ENCODE results near the gene DPM2. TPM values are rescaled to one million over a fixed set of nuclear protein-coding genes. Genes with fewer than 3 reads are reported as not detected.

DPM2 gene
- total and polyA plus RNA-seq, 2 experiments from 2014 or later = 36.6 to 92.4 TPM

DNA sequence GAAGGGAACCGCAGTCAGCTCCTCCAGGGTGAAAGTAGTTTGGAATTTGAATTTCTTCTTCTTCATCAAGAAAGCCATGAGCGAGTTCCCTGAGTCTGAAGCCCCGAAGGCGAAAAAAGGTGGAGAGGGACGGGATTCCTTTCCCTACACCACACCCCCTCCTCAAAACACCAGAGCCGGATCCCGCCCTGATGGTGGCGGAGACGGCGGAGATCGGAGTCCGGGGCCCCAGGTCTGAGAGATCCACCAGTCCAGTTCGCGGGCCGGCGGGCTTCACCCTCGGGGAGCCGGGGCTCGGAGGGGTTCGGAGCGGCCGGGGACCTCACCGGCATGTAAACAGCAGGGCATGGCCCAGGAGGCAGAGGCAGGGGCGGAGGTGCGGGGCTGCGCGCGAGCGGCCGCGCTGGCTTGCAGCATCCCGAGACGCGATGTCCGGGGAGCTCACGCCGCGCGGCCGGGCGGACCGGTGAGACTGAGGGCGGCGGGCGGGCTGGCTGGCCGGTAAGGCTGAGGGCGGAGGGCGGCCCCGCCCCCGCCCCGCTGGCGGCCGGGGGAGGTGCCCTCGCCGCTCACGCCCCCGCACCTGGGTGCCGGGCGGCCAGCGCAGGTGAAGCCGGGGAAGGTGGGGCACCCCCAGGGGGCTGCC lies 42.5 kb upstream of the DPM2 start:
- peaks cover 4% of the 10 kb centered on the region; the same call in 1 of the 3 replicates for H3K36me3 Mint-ChIP-seq (ENCODE audit: low read depth)
- H3K27ac ChIP-seq (ENCODE audit: low read depth) = 0 out of 2 replicates have a peak overlapping the region, but pooled peaks have one; percentile 92
- peak overlapping the region; percentile 98 for H3K4me3 ChIP-seq
- no peaks in the 10 kb centered on the region for H3K9me2 ChIP-seq (ENCODE audit: insufficient read depth)
- H3K36me3 ChIP-seq (ENCODE audit: insufficient read depth) = no peaks in the 10 kb centered on the region
- no peak overlapping the region for H2AFZ ChIP-seq
- peaks cover 64% of the 10 kb centered on the region for H3K4me1 Mint-ChIP-seq
- H3K27me3 ChIP-seq (ENCODE audit: insufficient read depth) = no peaks in the 10 kb centered on the region
- peaks cover 29% of the 10 kb centered on the region for H4K20me1 ChIP-seq (replicated peaks; ENCODE audit: insufficient read depth)
- ATAC-seq = peak; percentile 14
- peaks cover 18% of the 10 kb centered on the region for H3F3A ChIP-seq (replicated peaks; ENCODE audit: low read depth)
- H3K9me3 Mint-ChIP-seq = no peaks in the 10 kb centered on the region
- DNase-seq (ENCODE audit: low spot score) = peak; percentile 69
- peaks cover 20% of the 10 kb centered on the region for H3K27me3 Mint-ChIP-seq (ENCODE audit: insufficient read depth, low read depth, poor library complexity)
- peak overlapping the region; percentile 99 for H3K4me2 ChIP-seq
- H3K27ac Mint-ChIP-seq = peak overlapping the region; percentile 66
- peaks cover 50% of the 10 kb centered on the region for H3K79me2 ChIP-seq (replicated peaks; ENCODE audit: insufficient read depth)
- H3K4me3 Mint-ChIP-seq = peak overlapping the region; percentile 96
- TF ChIP-seq, protein P1, sequence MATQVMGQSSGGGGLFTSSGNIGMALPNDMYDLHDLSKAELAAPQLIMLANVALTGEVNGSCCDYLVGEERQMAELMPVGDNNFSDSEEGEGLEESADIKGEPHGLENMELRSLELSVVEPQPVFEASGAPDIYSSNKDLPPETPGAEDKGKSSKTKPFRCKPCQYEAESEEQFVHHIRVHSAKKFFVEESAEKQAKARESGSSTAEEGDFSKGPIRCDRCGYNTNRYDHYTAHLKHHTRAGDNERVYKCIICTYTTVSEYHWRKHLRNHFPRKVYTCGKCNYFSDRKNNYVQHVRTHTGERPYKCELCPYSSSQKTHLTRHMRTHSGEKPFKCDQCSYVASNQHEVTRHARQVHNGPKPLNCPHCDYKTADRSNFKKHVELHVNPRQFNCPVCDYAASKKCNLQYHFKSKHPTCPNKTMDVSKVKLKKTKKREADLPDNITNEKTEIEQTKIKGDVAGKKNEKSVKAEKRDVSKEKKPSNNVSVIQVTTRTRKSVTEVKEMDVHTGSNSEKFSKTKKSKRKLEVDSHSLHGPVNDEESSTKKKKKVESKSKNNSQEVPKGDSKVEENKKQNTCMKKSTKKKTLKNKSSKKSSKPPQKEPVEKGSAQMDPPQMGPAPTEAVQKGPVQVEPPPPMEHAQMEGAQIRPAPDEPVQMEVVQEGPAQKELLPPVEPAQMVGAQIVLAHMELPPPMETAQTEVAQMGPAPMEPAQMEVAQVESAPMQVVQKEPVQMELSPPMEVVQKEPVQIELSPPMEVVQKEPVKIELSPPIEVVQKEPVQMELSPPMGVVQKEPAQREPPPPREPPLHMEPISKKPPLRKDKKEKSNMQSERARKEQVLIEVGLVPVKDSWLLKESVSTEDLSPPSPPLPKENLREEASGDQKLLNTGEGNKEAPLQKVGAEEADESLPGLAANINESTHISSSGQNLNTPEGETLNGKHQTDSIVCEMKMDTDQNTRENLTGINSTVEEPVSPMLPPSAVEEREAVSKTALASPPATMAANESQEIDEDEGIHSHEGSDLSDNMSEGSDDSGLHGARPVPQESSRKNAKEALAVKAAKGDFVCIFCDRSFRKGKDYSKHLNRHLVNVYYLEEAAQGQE (IDR thresholded peaks at IDR 0.05; ENCODE audit: unreplicated experiment) = no peak
- TF ChIP-seq POLR2AphosphoS5 (IDR thresholded peaks at IDR 0.05; ENCODE audit: low read depth) (peak; percentile 19; the same call in 1 of the 2 replicates), JUNB (IDR thresholded peaks at IDR 0.05; ENCODE audit: unreplicated experiment) (no peak), CREB1 (CRISPR knock-in tag; IDR thresholded peaks at IDR 0.05; ENCODE audit: low read depth) (no peak)
- H3K4me1 ChIP-seq (ENCODE audit: insufficient read depth) = peaks cover 31% of the 10 kb centered on the region

DNA sequence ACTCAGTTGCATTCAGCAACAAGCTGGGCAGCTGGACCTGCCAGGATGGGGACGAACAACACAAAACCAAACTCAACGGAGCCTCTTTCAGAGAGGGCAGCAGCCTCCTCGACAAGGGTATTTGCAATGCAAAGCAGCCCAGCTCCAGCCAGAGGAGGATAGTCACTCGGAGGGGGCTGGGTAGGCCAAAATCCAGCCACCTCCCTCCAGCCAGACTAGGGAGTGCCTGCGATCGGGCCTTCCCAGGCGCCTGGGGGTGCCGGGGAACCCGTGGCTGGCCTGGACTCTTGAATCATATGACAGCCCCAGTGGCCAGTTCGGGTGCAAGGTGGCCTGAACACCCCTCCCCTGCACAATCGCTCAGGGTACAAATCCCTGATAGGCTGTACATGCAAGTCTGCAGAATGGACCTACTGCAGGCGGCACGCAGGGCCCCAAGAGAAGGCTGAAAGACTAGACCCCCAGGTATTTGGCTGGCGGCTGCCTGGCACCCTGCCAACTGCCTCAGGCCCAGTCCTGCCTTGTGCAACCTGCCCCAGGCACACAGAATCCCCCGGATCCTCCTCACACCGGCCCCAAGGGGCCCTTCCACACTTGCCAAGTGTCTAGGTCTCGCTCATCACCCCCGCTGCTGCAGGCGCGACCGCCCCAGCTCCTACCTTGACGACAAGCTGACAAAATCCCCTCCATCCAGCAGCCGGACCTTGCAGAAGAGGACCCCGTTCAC lies 41.8 kb upstream of the DPM2 start:
- H3K27me3 Mint-ChIP-seq (ENCODE audit: insufficient read depth, low read depth, poor library complexity) = peaks cover 19% of the 10 kb centered on the region
- H3K4me1 ChIP-seq (ENCODE audit: insufficient read depth) = peaks cover 36% of the 10 kb centered on the region
- TF ChIP-seq EZH2 (IDR thresholded peaks at IDR 0.05; ENCODE audit: low read depth, unreplicated experiment) (no peak), POLR2AphosphoS5 (IDR thresholded peaks at IDR 0.05; ENCODE audit: low read depth) (0 out of 2 replicates have a peak, but pooled peaks have one; percentile 22)
- H3K9me2 ChIP-seq (ENCODE audit: insufficient read depth) = no peaks in the 10 kb centered on the region
- H3K4me3 Mint-ChIP-seq = peak overlapping the region; percentile 96
- H3K36me3 ChIP-seq (ENCODE audit: insufficient read depth) = no peaks in the 10 kb centered on the region
- ATAC-seq (peak; percentile 54), DNase-seq (ENCODE audit: low spot score) (peak; percentile 84)
- H3K9me3 Mint-ChIP-seq = no peaks in the 10 kb centered on the region
- peak overlapping the region; percentile 99 for H3K4me2 ChIP-seq
- no peaks in the 10 kb centered on the region for H3K27me3 ChIP-seq (ENCODE audit: insufficient read depth)
- peak overlapping the region; percentile 76 for H3K27ac Mint-ChIP-seq
- peak overlapping the region; percentile 98 for H3K4me3 ChIP-seq
- H3K36me3 Mint-ChIP-seq (ENCODE audit: low read depth) = peaks cover 4% of the 10 kb centered on the region; the same call in 2 of the 3 replicates
- no peak overlapping the region for H2AFZ ChIP-seq
- H3F3A ChIP-seq (replicated peaks; ENCODE audit: low read depth) = peaks cover 18% of the 10 kb centered on the region
- peaks cover 29% of the 10 kb centered on the region for H4K20me1 ChIP-seq (replicated peaks; ENCODE audit: insufficient read depth)
- peak overlapping the region; percentile 92 for H3K27ac ChIP-seq (ENCODE audit: low read depth)
- peaks cover 57% of the 10 kb centered on the region for H3K79me2 ChIP-seq (replicated peaks; ENCODE audit: insufficient read depth)
- peaks cover 64% of the 10 kb centered on the region for H3K4me1 Mint-ChIP-seq
